Dedifferentiated amniotic fluid mesenchymal stem cell (primary cell): ENCODE results near the gene RPP25L.

Experiments used
- DNase-seq: peaks from one replicate; pipeline ENCODE4 v3.0.0-alpha.2; 2016; ENCODE audit errors: extremely low spot score

RPP25L gene

DNA sequence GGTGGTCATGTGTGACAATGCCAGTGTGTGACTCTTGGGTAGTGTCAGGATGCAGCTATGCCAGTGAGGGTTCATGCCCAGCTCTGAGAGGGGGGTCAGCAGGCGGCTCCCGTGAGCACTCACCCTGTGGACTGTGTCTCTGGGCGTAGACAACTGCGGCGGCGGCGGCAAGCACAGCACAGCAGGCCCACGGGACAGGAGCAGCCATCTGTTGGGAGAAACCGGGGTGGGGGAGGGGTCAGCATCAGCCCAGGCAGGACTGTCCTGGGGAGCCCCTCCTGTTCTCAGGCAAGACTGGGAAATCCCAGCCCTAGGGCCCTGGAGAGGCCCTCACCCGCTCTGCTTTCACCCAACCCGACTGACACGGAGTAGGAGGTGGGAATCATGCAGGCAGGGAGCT, 43.1 kb downstream of the RPP25L start:
- no peak for DNase-seq

DNA sequence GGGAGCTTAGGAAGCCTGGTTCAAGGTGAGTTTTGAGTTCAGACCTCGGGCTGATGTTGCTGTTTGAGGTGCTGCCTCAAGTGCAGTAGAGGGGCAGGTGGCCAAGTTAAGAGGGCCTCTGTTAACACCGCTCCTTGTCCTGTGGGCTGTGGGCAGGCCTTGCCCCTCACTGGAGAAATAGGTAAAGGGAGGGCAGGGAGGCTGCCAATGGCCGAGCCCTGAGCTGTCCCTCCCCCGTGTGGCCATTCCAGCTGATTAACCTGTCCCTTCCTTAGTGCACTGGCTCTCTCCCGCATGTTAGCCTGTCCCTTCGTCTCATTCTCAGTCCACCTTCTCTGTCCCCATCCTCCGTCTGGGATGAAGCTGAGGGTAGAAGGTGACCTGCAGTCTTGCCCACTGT, 43.8 kb downstream of the RPP25L start:
- DNase-seq, result no peak

DNA sequence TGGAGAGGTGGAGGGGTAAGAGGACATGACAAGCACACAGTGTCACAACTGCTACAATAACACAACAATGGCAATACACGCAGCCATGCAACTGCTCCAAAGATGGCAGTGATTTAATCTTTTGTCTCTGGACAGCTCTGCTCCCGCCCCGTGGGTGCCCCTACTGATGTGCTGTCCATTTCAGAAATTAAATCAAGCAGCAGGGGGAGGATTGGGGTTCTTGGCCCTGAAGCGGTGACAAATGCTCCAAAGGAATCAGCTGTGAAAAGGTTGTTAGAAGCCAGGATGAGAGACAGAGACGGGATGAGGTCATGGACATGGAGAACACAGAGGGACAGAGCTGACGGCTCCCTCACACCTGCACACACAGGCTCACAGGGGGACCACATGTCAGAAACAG, 44.9 kb downstream of the RPP25L start:
- DNase-seq, result no peak

DNA sequence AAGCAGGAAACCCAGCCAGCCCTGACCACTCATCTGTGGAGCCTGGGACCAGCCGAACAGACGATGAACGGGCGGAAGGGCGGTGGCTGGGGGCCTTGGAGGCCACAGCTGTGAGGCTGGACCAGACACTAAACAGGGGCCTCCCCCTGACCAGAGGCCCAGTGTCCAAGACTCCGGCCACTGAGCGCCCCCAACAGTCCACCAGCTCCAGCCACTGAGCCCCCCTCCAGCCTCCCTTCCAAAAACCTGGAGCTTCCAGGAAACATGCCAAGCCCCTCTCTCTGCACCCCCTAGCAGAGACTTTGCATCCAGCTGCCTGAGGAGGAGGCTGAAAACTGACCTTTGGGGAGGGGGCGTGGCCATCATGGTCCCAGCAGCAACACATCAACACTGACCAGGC, 45.6 kb downstream of the RPP25L start:
- DNase-seq, result no peak

DNA sequence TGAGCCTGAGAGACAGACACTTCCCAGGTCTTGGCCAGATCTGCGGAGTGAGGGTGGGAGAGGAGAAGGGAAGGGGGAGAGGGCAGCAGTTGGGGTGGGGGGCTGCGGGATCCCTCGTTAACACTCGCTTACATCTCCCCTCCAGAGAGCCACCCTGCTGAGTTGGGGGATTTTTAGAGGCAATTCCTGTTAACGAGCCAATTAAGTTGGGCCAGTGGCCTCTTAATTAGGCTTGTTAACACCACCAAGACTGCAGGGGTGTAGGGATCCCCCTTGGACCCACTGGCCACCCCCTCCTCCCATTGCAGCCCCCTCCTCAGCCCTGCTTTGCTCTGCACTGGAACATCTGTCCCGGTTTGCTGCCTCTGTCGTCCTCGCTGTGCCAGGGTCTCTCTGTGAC, 46.0 kb downstream of the RPP25L start:
- no peak for DNase-seq

DNA sequence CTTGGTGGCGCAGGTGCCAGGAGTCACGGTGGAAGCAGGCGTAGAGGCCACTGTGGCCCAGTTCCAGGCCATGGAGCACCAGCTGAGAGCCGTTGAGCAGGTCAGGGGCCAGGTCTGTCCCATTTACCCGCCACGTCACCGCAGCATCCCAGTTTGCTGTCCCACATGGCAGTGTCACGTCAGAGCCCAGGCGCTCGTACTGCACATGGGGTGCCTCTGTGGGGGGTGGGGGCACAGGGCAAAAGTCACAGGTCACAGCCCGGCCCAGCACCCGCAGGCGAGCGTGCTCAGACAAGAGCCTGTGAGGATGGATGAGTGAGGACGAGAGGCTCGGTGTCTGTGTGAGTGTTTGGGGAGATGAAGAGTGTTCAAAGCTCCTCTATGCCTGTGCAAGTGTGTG, 47.3 kb downstream of the RPP25L start:
- no peak for DNase-seq

DNA sequence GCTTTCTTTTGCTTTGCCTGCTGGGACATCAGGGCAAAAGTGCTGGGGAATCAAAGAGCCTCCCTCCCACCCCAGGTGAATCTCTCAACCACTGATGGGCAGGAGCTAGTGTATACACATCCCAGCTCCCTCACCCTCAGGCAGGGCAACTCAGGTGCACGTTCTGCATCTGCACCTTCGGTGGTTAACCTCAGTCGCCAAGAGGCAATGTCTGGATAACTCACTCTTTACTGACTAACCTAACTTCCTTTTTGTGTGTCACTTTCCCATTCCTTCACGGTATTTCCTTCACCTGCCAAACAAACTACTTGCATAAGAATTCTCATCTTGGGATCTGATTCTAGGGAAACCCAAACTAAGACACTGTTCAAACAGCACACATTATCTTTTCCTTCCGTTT, 48.6 kb downstream of the RPP25L start:
- no peak for DNase-seq

DNA sequence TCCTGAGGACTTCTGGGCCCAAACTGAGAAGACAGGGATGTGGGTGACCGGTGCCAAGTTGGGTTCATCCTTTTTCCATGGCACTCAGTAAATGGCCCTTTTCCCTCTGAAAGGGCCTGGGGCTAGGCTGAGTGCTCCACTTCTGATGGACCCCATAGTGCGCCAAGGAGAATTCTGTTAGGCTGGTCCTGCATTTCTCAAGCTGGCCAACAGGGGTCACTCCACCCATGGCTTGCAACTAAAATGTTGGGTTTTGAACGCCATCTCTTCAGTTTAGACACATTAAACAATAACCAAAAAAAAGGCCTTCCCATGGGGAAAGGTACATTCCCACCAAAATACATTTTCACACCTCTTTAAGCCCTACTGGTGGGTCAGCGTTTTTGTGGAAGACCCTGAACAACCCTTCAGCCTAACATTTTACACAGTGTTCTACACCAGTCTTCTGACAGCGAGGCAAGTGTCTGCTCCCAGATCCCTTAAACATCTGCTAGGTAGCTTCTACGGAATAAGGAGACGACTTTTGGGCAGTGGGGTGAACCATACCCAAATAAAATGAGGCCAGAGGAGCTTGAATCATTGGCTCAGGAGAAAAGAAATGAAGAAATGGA, 49.7 kb downstream of the RPP25L start:
- DNase-seq, result no peak

DNA sequence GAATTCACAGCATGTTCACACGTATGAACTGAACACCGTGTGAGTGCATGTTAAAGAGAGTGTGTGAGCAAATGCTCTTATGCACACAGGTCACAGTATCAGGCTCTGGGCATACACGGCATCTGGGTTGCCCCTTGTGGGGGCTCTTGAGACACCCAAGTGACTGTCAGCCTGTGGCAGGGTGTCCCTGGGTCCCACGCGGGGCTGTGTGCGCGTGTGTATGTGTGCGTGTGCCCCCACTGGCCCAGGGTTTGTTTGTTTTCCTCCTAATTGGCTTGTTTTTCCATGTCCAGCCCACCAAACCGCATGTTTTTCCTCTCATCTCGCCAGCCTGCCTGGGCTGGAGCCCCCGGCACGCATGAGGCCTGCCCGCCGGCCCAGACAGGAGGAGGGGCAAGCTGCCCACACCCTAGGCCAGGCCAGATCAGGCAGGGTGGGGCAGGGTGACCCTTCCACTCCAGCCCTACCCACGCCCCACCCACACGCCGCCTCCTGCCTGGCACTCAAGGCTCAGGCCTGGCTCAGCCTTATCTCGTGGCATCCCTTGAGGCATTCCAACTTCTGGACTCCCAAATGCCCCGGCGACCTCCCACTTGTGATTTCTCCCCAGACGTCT, 51.2 kb downstream of the RPP25L start:
- DNase-seq, result no peak
